ENCODE measurements around the gene TFCP2L1.

The TFCP2L1 gene

GRCh38 chr2:121243821-121244460 lies 41.1 kb downstream of the TFCP2L1 start:
- no peak for DNase-seq (ENCODE audit: low read depth in 1 of 2, low spot score in 1 of 2)

DNA sequence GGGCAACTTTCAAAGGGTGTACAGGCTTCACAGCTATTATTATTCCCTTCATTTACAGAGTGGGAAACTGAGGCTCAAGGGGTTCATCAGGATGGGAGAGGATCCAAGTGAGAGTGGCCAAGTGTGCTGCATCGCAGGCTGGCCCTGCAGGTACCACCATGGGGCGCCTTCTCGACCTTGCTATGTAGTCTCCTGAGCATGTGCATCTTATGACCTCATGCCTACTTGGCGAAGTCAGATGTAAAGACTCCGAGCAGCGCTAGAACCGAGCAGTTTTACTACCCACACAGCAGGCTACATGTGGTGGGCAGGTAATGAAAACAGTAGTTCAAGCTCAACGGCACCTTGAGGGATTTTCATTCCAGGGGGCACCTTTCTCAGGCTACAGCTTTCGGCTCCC lies 42.0 kb downstream of the TFCP2L1 start:
- DNase-seq (ENCODE audit: low read depth in 1 of 2, low spot score in 1 of 2), result no peak

DNA sequence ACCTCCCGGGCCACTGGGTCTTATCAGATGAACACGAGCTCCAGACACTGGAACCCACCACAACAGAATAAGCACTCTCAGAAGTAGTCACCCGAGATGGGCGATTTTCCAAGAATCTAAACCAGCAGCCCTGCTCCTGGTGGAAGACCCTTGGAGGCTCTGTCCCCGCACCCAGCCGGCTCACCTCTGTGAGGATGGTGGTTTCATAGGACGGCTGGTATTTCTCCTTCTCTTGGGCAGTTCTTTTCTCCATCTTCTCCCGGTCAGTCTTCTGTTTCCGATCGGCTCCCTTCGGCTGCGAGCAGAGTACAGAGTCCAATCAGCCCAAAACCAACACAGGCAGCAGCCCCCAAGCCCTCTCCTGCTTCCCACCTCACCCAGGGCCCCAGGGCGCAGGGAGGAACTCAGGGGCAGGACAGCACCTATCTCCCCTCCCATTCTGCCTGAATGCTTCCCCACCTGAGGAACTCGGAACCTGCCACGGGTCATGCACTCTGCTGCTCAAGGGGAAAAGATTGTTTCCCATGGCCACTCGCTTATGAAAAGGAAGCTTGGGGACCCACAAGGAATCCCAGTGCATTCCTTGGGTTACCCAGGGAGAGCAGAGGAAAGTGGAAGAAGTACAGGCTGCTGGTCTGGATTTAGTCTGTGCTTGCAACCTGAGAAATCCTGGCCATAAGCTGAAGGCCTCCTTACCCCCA lies 42.7 kb downstream of the TFCP2L1 start:
- no peak for DNase-seq (ENCODE audit: low read depth in 1 of 2, low spot score in 1 of 2)

- no peak for DNase-seq (ENCODE audit: low read depth in 1 of 2, low spot score in 1 of 2)
These were observed 43.5 kb downstream of the TFCP2L1 start for GRCh38 chr2:121241466-121241865.

DNA sequence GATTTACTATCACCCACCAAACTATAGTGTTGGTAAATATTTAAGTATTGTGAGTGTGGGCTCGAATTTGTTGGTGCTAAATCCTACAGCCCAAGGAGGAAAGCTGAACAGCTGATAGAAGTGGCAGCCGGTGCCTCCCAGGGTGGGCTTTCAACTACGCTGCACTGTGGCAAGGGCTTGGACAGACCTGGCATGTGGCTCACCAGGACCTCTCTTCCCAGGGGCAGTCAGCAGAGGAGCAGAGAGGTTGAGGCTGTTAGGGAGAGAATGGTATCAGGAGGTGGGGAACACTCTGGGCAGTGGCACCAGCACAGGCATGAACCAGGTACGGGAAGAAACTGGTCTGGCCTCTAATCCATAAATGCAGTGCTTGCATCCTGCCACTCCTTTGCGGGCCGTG lies 44.6 kb downstream of the TFCP2L1 start:
- DNase-seq (ENCODE audit: low read depth in 1 of 2, low spot score in 1 of 2), result no peak

DNA sequence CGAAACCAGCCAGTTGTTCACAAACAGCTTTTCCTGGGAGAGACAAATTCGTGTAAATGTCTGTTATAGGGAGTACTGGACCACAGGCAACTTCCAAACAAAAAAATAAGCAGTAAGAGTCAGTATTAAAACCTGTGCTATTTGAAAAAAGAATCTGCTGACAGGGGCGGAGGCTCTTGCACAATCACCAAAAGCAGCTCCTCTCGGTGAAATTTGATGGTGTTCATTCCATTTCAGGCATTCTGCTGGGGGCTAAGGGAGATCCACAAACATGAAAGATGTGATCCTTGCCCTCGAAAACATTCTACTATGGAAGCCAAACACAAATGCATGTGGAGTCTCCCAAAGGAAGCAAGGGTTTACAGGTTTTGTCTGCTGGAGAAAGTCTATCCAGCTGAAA lies 45.0 kb downstream of the TFCP2L1 start:
- no peak for DNase-seq (ENCODE audit: low read depth in 1 of 2, low spot score in 1 of 2)

DNA sequence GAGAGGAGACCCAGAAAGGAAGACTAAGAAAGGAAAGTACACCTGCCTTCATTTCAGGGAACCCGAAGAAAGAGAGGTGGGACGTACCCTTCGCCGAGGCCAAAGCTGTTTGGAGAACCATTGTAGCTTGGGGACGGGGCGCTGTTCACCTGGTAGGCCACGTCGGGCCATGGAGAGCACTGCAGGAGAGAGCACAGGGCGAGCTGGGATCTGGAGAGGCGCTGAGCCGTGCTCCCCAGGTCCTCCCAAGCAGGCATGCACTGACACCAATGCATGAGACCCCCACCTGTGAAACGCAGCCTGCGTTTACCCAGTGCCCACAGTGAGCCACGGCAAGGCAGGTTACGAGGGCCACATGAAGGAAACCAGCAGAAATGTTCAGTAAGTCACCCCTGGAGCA lies 45.5 kb downstream of the TFCP2L1 start:
- DNase-seq (ENCODE audit: low read depth in 1 of 2, low spot score in 1 of 2), result no peak

GRCh38 chr2:121238828-121239227 lies 46.2 kb downstream of the TFCP2L1 start:
- no peak for DNase-seq (ENCODE audit: low read depth in 1 of 2, low spot score in 1 of 2)

GRCh38 chr2:121237980-121238665 lies 46.9 kb downstream of the TFCP2L1 start:
- no peak for DNase-seq (ENCODE audit: low read depth in 1 of 2, low spot score in 1 of 2)

DNA sequence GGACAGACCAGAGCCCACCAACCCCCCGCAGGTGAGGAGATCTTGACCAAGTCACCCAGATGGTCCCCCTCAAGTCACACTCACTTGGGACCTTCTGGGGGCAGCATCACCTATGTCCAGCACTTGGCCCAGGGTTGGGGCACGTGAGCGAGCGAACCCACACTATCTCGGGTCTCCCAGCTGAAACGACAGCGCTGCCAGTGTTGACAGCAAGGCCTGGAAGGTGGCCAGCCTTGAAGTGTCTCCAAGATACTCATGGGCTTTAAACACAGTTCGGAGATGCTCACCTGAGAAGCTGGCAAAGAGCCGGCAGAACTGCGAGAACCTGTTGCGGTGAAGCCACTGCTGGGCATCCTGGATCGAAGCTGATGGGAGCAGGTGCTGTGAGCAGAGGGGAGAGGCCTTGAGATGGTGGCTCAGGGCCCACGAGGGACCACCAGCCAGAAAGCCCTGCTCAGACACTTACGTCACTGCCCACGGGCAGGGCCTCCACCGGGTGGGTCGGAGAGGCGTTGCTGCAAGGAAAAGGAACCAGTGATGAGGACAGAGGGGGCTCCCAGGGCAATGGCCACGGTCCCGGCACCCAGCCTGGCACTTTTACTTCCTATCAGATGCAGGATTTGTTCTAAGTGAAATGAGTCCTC lies 47.5 kb downstream of the TFCP2L1 start:
- no peak for DNase-seq (ENCODE audit: low read depth in 1 of 2, low spot score in 1 of 2)

DNA sequence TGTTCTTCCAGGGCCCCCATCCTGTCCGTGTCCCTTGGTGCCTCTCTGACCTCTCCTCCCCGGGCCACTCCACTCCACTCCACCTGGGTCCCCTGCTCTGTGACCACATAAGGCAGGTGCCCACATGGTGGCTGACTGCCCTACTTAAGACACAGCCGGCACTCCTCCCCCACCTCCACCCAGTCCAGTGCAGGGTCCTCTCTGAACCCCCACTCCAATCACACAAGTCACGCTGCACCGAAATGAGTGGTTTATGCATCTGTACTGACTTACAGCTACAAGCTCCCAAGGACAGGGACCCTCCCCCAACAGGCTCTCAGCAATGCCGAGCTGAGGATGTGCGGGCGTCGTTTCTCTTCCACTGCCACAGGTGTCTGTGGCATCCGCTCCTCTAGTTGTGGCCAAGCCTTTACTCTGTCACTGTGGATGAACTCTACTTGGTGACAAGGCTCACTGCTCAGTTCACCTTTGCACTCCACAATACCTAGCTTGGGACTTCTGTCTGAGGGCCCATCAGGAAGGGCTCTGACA lies 48.3 kb downstream of the TFCP2L1 start:
- DNase-seq (ENCODE audit: low read depth in 1 of 2, low spot score in 1 of 2), result no peak

- DNase-seq (ENCODE audit: low read depth in 1 of 2, low spot score in 1 of 2), result no peak
These were observed 48.8 kb downstream of the TFCP2L1 start for GRCh38 chr2:121236101-121236640.

- no peak for DNase-seq (ENCODE audit: low read depth in 1 of 2, low spot score in 1 of 2)
These were observed 49.5 kb downstream of the TFCP2L1 start for GRCh38 chr2:121235542-121235941.

DNA sequence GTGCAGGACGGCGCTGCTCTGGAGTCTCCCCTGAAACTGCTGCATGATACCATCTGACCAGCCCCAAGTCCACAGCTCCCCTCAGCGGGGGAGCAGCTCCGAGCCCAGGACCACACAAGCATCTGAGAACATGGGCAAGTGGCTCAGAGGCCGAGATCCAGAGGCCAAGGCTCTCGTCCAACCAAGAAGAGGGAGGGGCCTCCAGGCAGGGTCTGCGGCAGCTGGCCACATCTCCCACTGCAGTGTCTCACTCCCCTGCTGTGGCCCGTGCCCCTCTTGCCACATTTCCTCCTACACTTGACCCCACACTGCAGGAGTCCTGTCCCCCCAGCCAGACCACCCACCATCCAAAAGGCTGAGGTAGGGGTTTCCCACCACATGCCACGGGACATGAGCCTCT lies 50.2 kb downstream of the TFCP2L1 start:
- DNase-seq (ENCODE audit: low read depth in 1 of 2, low spot score in 1 of 2), result no peak

- DNase-seq (ENCODE audit: low read depth in 1 of 2, low spot score in 1 of 2), result no peak
These were observed 50.9 kb downstream of the TFCP2L1 start for GRCh38 chr2:121234144-121234543.

GRCh38 chr2:121233486-121234110 lies 51.4 kb downstream of the TFCP2L1 start:
- DNase-seq (ENCODE audit: low read depth in 1 of 2, low spot score in 1 of 2), result no peak

- DNase-seq (ENCODE audit: low read depth in 1 of 2, low spot score in 1 of 2), result no peak
These were observed 52.3 kb downstream of the TFCP2L1 start for GRCh38 chr2:121232626-121233265.

GRCh38 chr2:121231385-121232000 lies 53.5 kb downstream of the TFCP2L1 start:
- no peak for DNase-seq (ENCODE audit: low read depth in 1 of 2, low spot score in 1 of 2)

DNA sequence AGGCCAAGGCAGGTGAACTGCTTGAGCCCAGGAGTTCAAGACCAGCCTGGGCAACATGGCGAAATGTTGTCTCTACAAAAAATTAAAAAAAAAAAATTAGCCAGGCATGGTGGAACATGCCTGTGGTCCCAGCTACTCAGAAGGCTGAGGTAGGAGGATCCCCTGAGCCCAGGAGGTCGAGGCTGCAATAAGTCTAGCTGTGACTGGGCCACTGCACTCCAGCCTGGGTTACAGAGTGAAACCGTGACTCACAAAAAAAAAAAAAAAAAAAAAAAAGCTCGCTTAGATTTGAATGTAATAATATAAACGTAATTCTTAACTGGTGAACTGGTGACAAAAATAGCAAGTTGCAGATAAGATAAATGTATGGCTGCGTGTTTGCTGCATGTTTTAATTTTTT lies 56.5 kb downstream of the TFCP2L1 start:
- DNase-seq (ENCODE audit: low read depth in 1 of 2, low spot score in 1 of 2), result no peak
